GM13976 (cell line): ENCODE results near the gene GNLY.
A peak's percentile ranks its signal among the peaks of the same experiment; 100 is the strongest.

ENCODE experiments used
- DNase-seq: peaks from one replicate; pipeline ENCODE4 v3.0.0; 2012; ENCODE audit warnings: low spot score
- in situ Hi-C: fragments of 300-500 bp; cut with MboI; formaldehyde crosslinking; loops from one replicate; pipeline ENCODE4 v1.12.0; 2022; ENCODE audit warnings: low sequenced_read_pairs, mixed read lengths, inconsistent platforms; ENCODE audit not compliant: unreplicated experiment
- TF ChIP-seq, protein P1 (sequence below): IDR thresholded peaks from 2 replicates; pipeline ENCODE4 v1.5.1; 2012; ENCODE audit warnings: borderline replicate concordance, mild to moderate bottlenecking; ENCODE audit not compliant: insufficient read depth; ENCODE audit errors: extremely low read depth, missing control alignments, control extremely low read depth

The GNLY gene

GRCh38 chr2:85718009-85718391 is 23.8 kb downstream of the GNLY start:
- TF ChIP-seq, protein P1, sequence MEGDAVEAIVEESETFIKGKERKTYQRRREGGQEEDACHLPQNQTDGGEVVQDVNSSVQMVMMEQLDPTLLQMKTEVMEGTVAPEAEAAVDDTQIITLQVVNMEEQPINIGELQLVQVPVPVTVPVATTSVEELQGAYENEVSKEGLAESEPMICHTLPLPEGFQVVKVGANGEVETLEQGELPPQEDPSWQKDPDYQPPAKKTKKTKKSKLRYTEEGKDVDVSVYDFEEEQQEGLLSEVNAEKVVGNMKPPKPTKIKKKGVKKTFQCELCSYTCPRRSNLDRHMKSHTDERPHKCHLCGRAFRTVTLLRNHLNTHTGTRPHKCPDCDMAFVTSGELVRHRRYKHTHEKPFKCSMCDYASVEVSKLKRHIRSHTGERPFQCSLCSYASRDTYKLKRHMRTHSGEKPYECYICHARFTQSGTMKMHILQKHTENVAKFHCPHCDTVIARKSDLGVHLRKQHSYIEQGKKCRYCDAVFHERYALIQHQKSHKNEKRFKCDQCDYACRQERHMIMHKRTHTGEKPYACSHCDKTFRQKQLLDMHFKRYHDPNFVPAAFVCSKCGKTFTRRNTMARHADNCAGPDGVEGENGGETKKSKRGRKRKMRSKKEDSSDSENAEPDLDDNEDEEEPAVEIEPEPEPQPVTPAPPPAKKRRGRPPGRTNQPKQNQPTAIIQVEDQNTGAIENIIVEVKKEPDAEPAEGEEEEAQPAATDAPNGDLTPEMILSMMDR: peak; percentile 13
- no peak for DNase-seq
- in situ Hi-C loops: no loop called here

DNA sequence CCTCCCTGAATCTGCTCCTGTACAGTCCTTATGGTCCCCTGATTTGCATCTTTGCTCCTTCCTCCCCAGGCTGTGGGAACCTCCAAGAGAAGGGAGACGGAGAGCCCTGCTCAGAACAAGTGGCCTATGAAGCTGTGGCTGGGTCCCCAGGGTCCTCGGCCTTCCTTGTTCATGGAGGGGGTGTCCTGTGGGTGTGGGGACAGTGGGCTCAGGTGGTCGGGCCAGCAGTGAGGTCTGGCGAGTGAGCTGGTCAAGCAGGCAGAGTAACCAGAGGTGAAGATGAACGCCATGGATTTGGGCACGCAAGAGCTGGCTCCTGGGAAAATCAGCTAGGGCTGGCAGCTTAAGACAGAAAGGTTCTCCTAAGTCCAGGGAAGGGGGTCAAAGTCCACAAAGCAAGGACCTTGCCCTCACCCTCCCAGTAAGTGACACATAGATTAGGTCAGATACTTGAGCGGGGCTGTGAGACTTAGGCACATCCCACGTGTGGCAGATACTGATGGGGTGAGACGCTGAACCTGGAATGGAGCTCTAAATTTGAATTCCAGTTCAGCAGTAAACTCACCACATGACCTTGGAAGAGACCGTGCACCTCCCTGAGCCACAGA is 24.8 kb downstream of the GNLY start:
- TF ChIP-seq, protein P1: no peak
- in situ Hi-C loops: no loop called here
- DNase-seq: no peak

DNA sequence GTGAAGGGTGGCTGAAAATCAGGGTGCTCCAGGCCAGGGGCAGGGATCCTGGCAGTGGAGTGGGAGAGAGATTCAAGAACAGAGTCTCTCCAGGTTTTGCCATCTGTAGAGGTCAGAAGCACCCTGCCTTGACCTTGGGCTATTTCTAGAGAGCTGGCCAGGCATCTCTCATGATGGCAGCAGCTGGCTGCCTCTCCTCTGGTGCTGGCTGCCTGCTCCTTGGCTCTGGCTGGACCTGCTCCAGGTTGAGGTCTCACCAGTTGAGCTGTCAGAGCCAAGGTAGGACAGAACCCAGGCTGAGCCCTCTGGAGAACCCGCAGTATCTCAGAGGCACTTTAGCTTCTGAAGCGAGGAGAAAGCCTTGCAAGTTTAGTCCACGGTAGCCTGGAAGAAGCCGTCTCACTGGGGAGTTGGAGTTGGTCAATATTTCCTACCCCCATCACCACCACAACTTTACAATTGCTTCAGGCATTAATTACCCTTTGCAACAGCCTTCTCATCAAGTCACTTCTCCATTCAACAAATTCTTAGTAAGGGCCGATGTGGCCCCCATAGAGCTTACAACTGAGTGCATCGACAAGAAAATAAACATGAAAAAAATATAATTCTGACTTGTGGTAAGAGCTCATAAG is 25.6 kb downstream of the GNLY start:
- no peak for DNase-seq
- in situ Hi-C loops: no loop called here
- TF ChIP-seq, protein P1: no peak

- TF ChIP-seq, protein P1: no peak
- in situ Hi-C loops: no loop called here
- DNase-seq: no peak
Measured at GRCh38 chr2:85720533-85720932, 26.4 kb downstream of the GNLY start.

DNA sequence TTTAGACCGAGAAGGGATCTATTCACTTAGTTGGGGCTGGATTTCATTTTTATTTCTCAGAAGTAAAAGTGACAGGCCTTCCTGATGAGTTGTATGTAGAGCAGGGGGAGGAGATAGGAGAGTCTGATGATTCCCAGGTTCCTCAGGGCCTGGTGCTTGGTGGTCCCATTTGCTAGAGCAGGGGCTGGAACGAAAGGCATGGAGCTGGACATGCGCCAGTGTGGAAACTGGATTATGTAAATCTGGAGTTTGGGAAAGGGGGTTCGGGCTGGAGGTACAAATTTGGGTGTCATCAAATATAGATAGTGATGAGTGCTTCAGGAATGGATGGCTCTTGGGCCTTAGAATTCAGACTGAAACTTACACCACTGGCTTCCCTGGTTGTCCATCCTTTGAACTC is 27.5 kb downstream of the GNLY start:
- TF ChIP-seq, protein P1: no peak
- DNase-seq: no peak
- in situ Hi-C loops: no loop called here

DNA sequence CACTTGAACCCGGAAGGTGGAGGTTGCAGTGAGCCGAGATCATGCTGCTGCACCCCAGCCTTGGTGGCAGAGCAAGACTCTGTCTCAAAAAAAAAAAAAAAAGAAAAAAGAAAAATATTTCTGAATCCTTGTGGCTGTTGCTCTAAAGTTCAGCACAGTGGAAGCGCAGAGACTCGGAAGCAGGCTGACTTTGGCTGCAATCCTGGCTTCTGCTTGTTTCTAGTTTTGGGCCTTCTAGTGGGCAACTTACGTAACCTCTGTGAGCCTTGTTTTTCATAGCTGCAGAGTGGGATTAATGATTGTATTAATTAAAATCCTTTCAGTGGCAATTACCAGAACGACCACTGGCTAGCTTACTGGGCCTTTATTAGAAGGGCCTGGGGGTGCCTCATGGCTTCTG is 28.4 kb downstream of the GNLY start:
- TF ChIP-seq, protein P1: no peak
- DNase-seq: no peak
- in situ Hi-C loops: no loop called here
